ENCODE data around the gene GDF10. TPM values are rescaled to one million over a fixed set of nuclear protein-coding genes. Genes with fewer than 3 reads are reported as not detected.
A peak's percentile ranks its signal among the peaks of the same experiment; 100 is the strongest.

Gene GDF10
- total RNA-seq, 1 donor, result not detected

DNA sequence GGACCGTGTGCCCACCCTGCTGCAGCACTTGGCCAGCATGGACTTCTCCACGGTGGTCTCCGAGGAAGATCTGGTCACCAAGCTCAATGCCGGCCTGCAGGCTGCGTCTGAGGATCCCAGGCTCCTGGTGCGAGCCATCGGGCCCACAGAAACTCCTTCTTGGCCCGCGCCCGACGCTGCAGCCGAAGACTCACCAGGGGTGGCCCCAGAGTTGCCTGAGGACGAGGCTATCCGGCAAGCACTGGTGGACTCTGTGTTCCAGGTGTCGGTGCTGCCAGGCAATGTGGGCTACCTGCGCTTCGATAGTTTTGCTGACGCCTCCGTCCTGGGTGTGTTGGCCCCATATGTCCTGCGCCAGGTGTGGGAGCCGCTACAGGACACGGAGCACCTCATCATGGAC lies 49.5 kb downstream of the GDF10 start:
- H3K4me3 ChIP-seq (ENCODE audit: low read depth, low read length), result no peak overlapping the region
- no peak for DNase-seq (ENCODE audit: low read depth)
- TF ChIP-seq, protein P1, sequence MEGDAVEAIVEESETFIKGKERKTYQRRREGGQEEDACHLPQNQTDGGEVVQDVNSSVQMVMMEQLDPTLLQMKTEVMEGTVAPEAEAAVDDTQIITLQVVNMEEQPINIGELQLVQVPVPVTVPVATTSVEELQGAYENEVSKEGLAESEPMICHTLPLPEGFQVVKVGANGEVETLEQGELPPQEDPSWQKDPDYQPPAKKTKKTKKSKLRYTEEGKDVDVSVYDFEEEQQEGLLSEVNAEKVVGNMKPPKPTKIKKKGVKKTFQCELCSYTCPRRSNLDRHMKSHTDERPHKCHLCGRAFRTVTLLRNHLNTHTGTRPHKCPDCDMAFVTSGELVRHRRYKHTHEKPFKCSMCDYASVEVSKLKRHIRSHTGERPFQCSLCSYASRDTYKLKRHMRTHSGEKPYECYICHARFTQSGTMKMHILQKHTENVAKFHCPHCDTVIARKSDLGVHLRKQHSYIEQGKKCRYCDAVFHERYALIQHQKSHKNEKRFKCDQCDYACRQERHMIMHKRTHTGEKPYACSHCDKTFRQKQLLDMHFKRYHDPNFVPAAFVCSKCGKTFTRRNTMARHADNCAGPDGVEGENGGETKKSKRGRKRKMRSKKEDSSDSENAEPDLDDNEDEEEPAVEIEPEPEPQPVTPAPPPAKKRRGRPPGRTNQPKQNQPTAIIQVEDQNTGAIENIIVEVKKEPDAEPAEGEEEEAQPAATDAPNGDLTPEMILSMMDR (IDR thresholded peaks at IDR 0.05; ENCODE audit: insufficient read depth, low read depth, low read length), result no peak

GRCh38 chr10:47349941-47350371 lies 50.0 kb downstream of the GDF10 start:
- no peak overlapping the region for H3K4me3 ChIP-seq (ENCODE audit: low read depth, low read length)
- no peak for DNase-seq (ENCODE audit: low read depth)
- TF ChIP-seq, protein P1 (IDR thresholded peaks at IDR 0.05; ENCODE audit: insufficient read depth, low read depth, low read length), result no peak

DNA sequence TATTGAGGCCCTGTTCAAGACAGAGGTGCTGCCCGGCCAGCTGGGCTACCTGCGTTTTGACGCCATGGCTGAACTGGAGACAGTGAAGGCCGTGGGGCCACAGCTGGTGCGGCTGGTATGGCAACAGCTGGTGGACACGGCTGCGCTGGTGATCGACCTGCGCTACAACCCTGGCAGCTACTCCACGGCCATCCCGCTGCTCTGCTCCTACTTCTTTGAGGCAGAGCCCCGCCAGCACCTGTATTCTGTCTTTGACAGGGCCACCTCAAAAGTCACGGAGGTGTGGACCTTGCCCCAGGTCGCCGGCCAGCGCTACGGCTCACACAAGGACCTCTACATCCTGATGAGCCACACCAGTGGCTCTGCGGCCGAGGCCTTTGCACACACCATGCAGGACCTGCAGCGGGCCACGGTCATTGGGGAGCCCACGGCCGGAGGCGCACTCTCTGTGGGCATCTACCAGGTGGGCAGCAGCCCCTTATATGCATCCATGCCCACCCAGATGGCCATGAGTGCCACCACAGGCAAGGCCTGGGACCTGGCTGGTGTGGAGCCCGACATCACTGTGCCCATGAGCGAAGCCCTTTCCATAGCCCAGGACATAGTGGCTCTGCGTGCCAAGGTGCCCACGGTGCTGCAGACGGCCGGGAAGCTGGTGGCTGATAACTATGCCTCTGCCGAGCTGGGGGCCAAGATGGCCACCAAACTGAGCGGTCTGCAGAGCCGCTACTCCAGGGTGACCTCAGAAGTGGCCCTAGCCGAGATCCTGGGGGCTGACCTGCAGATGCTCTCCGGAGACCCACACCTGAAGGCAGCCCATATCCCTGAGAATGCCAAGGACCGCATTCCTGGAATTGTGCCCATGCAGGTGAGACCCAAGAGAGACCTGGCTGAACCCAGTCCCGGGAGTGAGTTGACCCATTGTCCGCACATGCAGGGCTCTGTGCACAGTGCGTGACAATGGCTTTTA lies 51.0 kb downstream of the GDF10 start:
- DNase-seq (ENCODE audit: low read depth), result no peak
- TF ChIP-seq, protein P1 (IDR thresholded peaks at IDR 0.05; ENCODE audit: insufficient read depth, low read depth, low read length), result no peak
- H3K4me3 ChIP-seq (ENCODE audit: low read depth, low read length), result no peak overlapping the region

GRCh38 chr10:47351899-47352815 lies 52.2 kb downstream of the GDF10 start:
- no peak for DNase-seq (ENCODE audit: low read depth)
- no peak overlapping the region for H3K4me3 ChIP-seq (ENCODE audit: low read depth, low read length)
- TF ChIP-seq, protein P1 (IDR thresholded peaks at IDR 0.05; ENCODE audit: insufficient read depth, low read depth, low read length), result no peak

DNA sequence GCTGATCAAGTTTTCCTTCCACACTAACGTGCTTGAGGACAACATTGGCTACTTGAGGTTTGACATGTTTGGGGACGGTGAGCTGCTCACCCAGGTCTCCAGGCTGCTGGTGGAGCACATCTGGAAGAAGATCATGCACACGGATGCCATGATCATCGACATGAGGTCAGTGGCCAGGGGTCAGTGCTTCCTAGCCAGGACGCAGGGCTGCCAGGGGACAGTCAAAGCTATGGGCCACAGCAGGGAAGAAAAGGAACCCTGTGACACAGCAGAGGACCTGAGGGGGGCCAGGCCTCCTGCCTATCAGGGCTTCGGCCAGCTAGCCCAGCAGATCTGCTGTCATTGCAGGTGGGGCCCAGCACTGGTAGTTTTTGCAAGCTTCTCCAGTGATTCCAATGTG lies 53.4 kb downstream of the GDF10 start:
- no peak overlapping the region for H3K4me3 ChIP-seq (ENCODE audit: low read depth, low read length)
- TF ChIP-seq, protein P1 (IDR thresholded peaks at IDR 0.05; ENCODE audit: insufficient read depth, low read depth, low read length), result no peak

DNA sequence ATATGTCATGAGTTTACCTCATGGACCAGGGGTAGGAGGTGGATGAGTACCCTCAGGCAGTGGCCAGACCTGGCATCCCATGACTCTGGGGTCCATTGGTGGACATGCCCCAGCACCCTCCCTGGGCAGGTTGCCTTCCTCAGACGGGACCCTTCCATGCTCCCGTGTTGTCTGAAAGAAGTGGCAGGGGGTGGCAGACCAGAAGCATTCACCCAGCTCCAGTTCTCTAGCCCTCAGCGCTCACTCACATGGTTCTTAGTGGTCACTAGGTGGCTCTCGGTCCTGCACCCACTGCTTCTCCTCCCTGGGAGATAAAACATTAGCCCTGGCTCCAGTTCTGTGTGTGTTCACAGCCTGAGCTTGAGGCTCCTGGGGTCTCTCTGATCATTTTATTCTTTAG lies 54.2 kb downstream of the GDF10 start:
- DNase-seq (ENCODE audit: low read depth), result peak; percentile 19
- H3K4me3 ChIP-seq (ENCODE audit: low read depth, low read length), result no peak overlapping the region
- TF ChIP-seq, protein P1 (IDR thresholded peaks at IDR 0.05; ENCODE audit: insufficient read depth, low read depth, low read length), result peak; percentile 36

More for the DNA sequence above, 53.4 kb downstream of the GDF10 start:
- no peak for DNase-seq (ENCODE audit: low read depth)
